IMR-90 (cell line): Measurements from ENCODE around the gene CASP8AP2. TPM values are rescaled to one million over a fixed set of nuclear protein-coding genes. Genes with fewer than 3 reads are reported as not detected.

ENCODE experiments used
- ATAC-seq: fragments of 200-7000 bp; cut with Tn5 transposase; 2 replicates; pipeline ENCODE4 v1.9.1; 2020; ENCODE audit warnings: low read depth, mild to moderate bottlenecking, moderate library complexity
- BruUV-seq: library from RNA; stranded (reverse); fragments of 400-500 nt; replicated peaks from 2 replicates; lab custom pipeline; 2021; lab: Mats Ljungman, UMichigan
- CTCF ChIA-PET: fragments of 300-600 bp; formaldehyde crosslinking; extraction: SDS; loops from one replicate; lab custom pipeline; 2021; ENCODE audit warnings: antibody characterized with exemption; lab: Yijun Ruan, JAX
- POLR2A ChIA-PET: fragments of 300-600 bp; sonication (Branson Sonifier 250); formaldehyde crosslinking; loops from one replicate; lab custom pipeline; 2022; ENCODE audit warnings: antibody characterized with exemption; ENCODE audit not compliant: unreplicated experiment; lab: Charles Lee
- DNase-seq: peaks from one replicate; pipeline ENCODE4 v3.0.0; 2013
- H2AFZ ChIP-seq: replicated peaks from 2 replicates; pipeline ENCODE3; 2013; ENCODE audit warnings: low read length, mild to moderate bottlenecking; ENCODE audit not compliant: poor library complexity
- H2AK5ac ChIP-seq: 2 replicates; pipeline ENCODE4 v1.6.1; 2013; ENCODE audit warnings: low read depth, low read length, inconsistent platforms
- H2AK9ac ChIP-seq: replicated peaks from 2 replicates; pipeline ENCODE3; 2013; ENCODE audit warnings: mild to moderate bottlenecking, low read depth, low read length, moderate library complexity; ENCODE audit not compliant: poor library complexity
- H2BK120ac ChIP-seq: 2 replicates; pipeline ENCODE4 v1.6.1; 2013; ENCODE audit warnings: low read depth, low read length, inconsistent platforms
- H2BK15ac ChIP-seq: 3 replicates; pipeline ENCODE4 v1.6.1; 2013; ENCODE audit warnings: low read depth, low read length, inconsistent platforms
- H2BK20ac ChIP-seq: 2 replicates; pipeline ENCODE4 v1.6.1; 2013; ENCODE audit warnings: low read depth, mild to moderate bottlenecking, inconsistent platforms, low read length, moderate library complexity
- H2BK5ac ChIP-seq: 2 replicates; pipeline ENCODE4 v1.6.1; 2013; ENCODE audit warnings: mild to moderate bottlenecking, low read depth, low read length, inconsistent platforms; ENCODE audit not compliant: poor library complexity, severe bottlenecking
- H3K14ac ChIP-seq: replicated peaks from 2 replicates; pipeline ENCODE4 v1.6.1; 2013; ENCODE audit warnings: low read depth, low read length, inconsistent platforms
- H3K18ac ChIP-seq: 2 replicates; pipeline ENCODE4 v1.6.1; 2013; ENCODE audit warnings: low read depth, low read length, control low read depth
- H3K23ac ChIP-seq: 2 replicates; pipeline ENCODE4 v1.6.1; 2013; ENCODE audit warnings: low read depth, low read length, inconsistent platforms
- H3K27ac ChIP-seq: 2 replicates; pipeline ENCODE4 v1.5.1; 2013; ENCODE audit warnings: mild to moderate bottlenecking, control low read depth, low read length; ENCODE audit not compliant: insufficient read depth
- H3K27me3 ChIP-seq: 2 replicates; pipeline ENCODE4 v1.6.1; 2013; ENCODE audit warnings: low read length; ENCODE audit not compliant: control insufficient read depth, insufficient read depth
- H3K36me3 ChIP-seq: 2 replicates; pipeline ENCODE4 v1.6.1; 2013; ENCODE audit warnings: low read length, mixed read lengths; ENCODE audit not compliant: control insufficient read depth, insufficient read depth
- H3K4ac ChIP-seq: 2 replicates; pipeline ENCODE4 v1.6.1; 2013; ENCODE audit warnings: low read depth, low read length, inconsistent platforms
- H3K4me1 ChIP-seq: 2 replicates; pipeline ENCODE4 v1.6.1; 2013; ENCODE audit warnings: low read length, mixed read lengths; ENCODE audit not compliant: control insufficient read depth, insufficient read depth
- H3K4me2 ChIP-seq: 2 replicates; pipeline ENCODE4 v1.6.1; 2013; ENCODE audit warnings: low read depth, mild to moderate bottlenecking, control low read depth, low read length, moderate library complexity
- H3K4me3 ChIP-seq: 2 replicates; pipeline ENCODE4 v1.5.1; 2013; ENCODE audit warnings: low read depth, mild to moderate bottlenecking, control low read depth, low read length, moderate library complexity; ENCODE audit not compliant: insufficient read depth
- H3K56ac ChIP-seq: 2 replicates; pipeline ENCODE4 v1.6.1; 2013; ENCODE audit warnings: low read length, inconsistent platforms; ENCODE audit not compliant: insufficient read depth; ENCODE audit errors: extremely low read depth
- H3K79me1 ChIP-seq, 2 experiments: 2 replicates each; pipeline ENCODE4 v1.6.1; 2013; ENCODE audit warnings: low read length in 2 of 2, inconsistent platforms in 1 of 2, low read depth in 1 of 2
- H3K9ac ChIP-seq: 2 replicates; pipeline ENCODE4 v1.6.1; 2013; ENCODE audit warnings: low read depth, low read length, control low read depth
- H3K9me1 ChIP-seq: 2 replicates; pipeline ENCODE4 v1.6.1; 2013; ENCODE audit warnings: low read length, inconsistent platforms; ENCODE audit not compliant: insufficient read depth
- H3K9me3 ChIP-seq: 2 replicates; pipeline ENCODE4 v1.6.1; 2013; ENCODE audit warnings: low read length; ENCODE audit not compliant: control insufficient read depth, insufficient read depth
- H4K20me1 ChIP-seq: 2 replicates; pipeline ENCODE4 v1.6.1; 2013; ENCODE audit warnings: low read length, inconsistent platforms; ENCODE audit not compliant: insufficient read depth
- H4K5ac ChIP-seq: 2 replicates; pipeline ENCODE4 v1.6.1; 2013; ENCODE audit warnings: mild to moderate bottlenecking, low read depth, low read length, control low read depth
- H4K8ac ChIP-seq, 2 experiments: 2 replicates each; pipeline ENCODE4 v1.6.1; 2013; ENCODE audit warnings: low read depth in 2 of 2, low read length in 2 of 2, control low read depth in 1 of 2, inconsistent platforms in 1 of 2
- H4K91ac ChIP-seq: 2 replicates; pipeline ENCODE4 v1.6.1; 2013; ENCODE audit warnings: low read depth, low read length, inconsistent platforms; ENCODE audit not compliant: insufficient read depth
- BHLHE40 ChIP-seq: fragments of 150-350 bp; IDR thresholded peaks from 2 replicates; pipeline ENCODE4 v1.6.1; 2016; ENCODE audit warnings: mild to moderate bottlenecking, low read depth, low read length
- CTCF ChIP-seq: conservative IDR thresholded peaks from 2 replicates; pipeline ENCODE4 v1.5.1; 2012; ENCODE audit warnings: mild to moderate bottlenecking, low read depth, low read length, improper control_type of control experiment
- FOS ChIP-seq: fragments of 150-350 bp; IDR thresholded peaks from 2 replicates; pipeline ENCODE4 v1.6.1; 2016; ENCODE audit warnings: low read depth, low read length
- RAD21 ChIP-seq: IDR thresholded peaks from 2 replicates; pipeline ENCODE4 v1.6.1; 2012; ENCODE audit warnings: low read length, improper control_type of control experiment
- SMC3 ChIP-seq: fragments of 150-350 bp; IDR thresholded peaks from 2 replicates; pipeline ENCODE4 v1.6.1; 2016; ENCODE audit warnings: low read depth, mild to moderate bottlenecking, antibody characterized with exemption, low read length, moderate library complexity
- USF2 ChIP-seq: fragments of 150-350 bp; IDR thresholded peaks from 2 replicates; pipeline ENCODE4 v1.6.1; 2017; ENCODE audit warnings: mild to moderate bottlenecking, antibody characterized with exemption, low read length, low read depth
- WGBS, 2 experiments: methylation state at CpG; one replicate each; pipeline versions ENCODE4 v1.1.5 to v1.1.7; 2013; ENCODE audit warnings: missing lambda C conversion rate in 2 of 2; ENCODE audit not compliant: insufficient read length in 1 of 2; ENCODE audit errors: extremely low coverage in 2 of 2; 5-methylcytosine and 5-hydroxymethylcytosine counted together
- dilution Hi-C: fragments of 300-500 bp; cut with HindIII; formaldehyde crosslinking; loops from one replicate; pipeline ENCODE4 v1.14.3; 2018; ENCODE audit warnings: low sequenced_read_pairs; ENCODE audit not compliant: unreplicated experiment
- in situ Hi-C: fragments of 300-500 bp; cut with MboI; formaldehyde crosslinking; loops from 3 replicates; pipeline ENCODE4 v1.14.3; 2019; ENCODE audit warnings: low sequenced_read_pairs, inconsistent platforms, mixed read lengths
- intact Hi-C: fragments of 100-400 bp; cut with micrococcal nuclease; formaldehyde crosslinking; loops from 2 replicates; pipeline ENCODE4 v1.10.0; 2022
- polyA plus RNA-seq, 3 experiments: library from polyadenylated mRNA; depleted of rRNA; stranded (reverse); fragments of >200 nt; gene quantifications; 2 replicates each; pipeline ENCODE4 v1.2.3, GENCODE V29; 2012; ENCODE audit warnings: low replicate concordance in 1 of 3
- total RNA-seq: library from RNA; depleted of rRNA; stranded (reverse); fragments of >200 nt; gene quantifications from 2 replicates; pipeline ENCODE4 v1.2.3, GENCODE V29; 2012

Gene CASP8AP2
- total and polyA plus RNA-seq, 2 of the 4 experiments (the other 2 are of a cell fraction) = 5.0 to 11.1 TPM

- Histone ChIP-seq H3K4me1 (no peaks in the 10 kb centered on the region), H3K9me3 (no peaks in the 10 kb centered on the region), H2AK5ac (no peak overlapping the region), H3K9ac (no peak overlapping the region), H4K8ac (no peak overlapping the region), H3K14ac (no peak overlapping the region), H3K79me1 (peaks cover 7 to 8% of the 10 kb centered on the region in 2 experiments; a peak in 2 of 4 replicates), H2BK5ac (no peak overlapping the region), H3K56ac (no peak overlapping the region), H3K4me3 (no peak overlapping the region), H2BK120ac (no peak overlapping the region), H3K27ac (no peak overlapping the region), H2BK20ac (no peak overlapping the region), H4K20me1 (no peaks in the 10 kb centered on the region; the same call in 1 of the 2 replicates), H3K36me3 (peaks cover 6% of the 10 kb centered on the region), H2BK15ac (no peak overlapping the region), H3K27me3 (no peaks in the 10 kb centered on the region), H2AFZ (no peak overlapping the region), H3K23ac (no peak overlapping the region), H3K4ac (no peak overlapping the region), H3K18ac (no peak overlapping the region), H3K4me2 (no peak overlapping the region), H4K5ac (no peak overlapping the region), H4K91ac (no peak overlapping the region), H3K9me1 (no peaks in the 10 kb centered on the region; the same call in 1 of the 2 replicates), H2AK9ac (no peak overlapping the region)
- DNase-seq (no peak), ATAC-seq (no peak)
- CTCF ChIA-PET = no interaction called here
- 93% methylated on average over 2 of the region's 8 CpGs; no CpG with 5 or more reads in 1 of the 2 experiments for WGBS, 2 experiments
- POLR2A ChIA-PET = no interaction called here
- dilution Hi-C loops (no loop called here), in situ Hi-C loops (no loop called here), intact Hi-C loops (no loop called here)
- TF ChIP-seq RAD21 (no peak), FOS (no peak), BHLHE40 (no peak), SMC3 (no peak), CTCF (no peak), USF2 (no peak)
- BruUV-seq = no TSS peak
Measured at GRCh38 chr6:89799096-89799495, 30.6 kb upstream of the CASP8AP2 start.
